ENCODE results near the gene CBX3.

- no peak for TF ChIP-seq YY1 (IDR thresholded peaks at IDR 0.05; ENCODE audit: insufficient read depth, insufficient read length)
- TF ChIP-seq SUZ12 (IDR thresholded peaks at IDR 0.05; ENCODE audit: extremely low read depth, insufficient read depth, insufficient read length), result no peak
Observed at GRCh38 chr7:26179826-26180497, 21.6 kb upstream of the CBX3 start.

Measured in NT2/D1 (cell line).